K562 treated with DMSO at 1 percent for 48 hours (cell line): Measurements from ENCODE around the gene OCIAD2. TPM values are rescaled to one million over a fixed set of nuclear protein-coding genes. Genes with fewer than 3 reads are reported as not detected.

ENCODE experiments used
- total RNA-seq: library from RNA; unstranded; fragments of 300-600 nt; gene quantifications from 2 replicates; pipeline ENCODE4 v1.2.3, GENCODE V29; 2022; ENCODE audit warnings: low replicate concordance; ENCODE audit errors: extremely low read depth

OCIAD2 gene, protein sequence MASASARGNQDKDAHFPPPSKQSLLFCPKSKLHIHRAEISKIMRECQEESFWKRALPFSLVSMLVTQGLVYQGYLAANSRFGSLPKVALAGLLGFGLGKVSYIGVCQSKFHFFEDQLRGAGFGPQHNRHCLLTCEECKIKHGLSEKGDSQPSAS
- total RNA-seq = not detected in 2 replicates

DNA sequence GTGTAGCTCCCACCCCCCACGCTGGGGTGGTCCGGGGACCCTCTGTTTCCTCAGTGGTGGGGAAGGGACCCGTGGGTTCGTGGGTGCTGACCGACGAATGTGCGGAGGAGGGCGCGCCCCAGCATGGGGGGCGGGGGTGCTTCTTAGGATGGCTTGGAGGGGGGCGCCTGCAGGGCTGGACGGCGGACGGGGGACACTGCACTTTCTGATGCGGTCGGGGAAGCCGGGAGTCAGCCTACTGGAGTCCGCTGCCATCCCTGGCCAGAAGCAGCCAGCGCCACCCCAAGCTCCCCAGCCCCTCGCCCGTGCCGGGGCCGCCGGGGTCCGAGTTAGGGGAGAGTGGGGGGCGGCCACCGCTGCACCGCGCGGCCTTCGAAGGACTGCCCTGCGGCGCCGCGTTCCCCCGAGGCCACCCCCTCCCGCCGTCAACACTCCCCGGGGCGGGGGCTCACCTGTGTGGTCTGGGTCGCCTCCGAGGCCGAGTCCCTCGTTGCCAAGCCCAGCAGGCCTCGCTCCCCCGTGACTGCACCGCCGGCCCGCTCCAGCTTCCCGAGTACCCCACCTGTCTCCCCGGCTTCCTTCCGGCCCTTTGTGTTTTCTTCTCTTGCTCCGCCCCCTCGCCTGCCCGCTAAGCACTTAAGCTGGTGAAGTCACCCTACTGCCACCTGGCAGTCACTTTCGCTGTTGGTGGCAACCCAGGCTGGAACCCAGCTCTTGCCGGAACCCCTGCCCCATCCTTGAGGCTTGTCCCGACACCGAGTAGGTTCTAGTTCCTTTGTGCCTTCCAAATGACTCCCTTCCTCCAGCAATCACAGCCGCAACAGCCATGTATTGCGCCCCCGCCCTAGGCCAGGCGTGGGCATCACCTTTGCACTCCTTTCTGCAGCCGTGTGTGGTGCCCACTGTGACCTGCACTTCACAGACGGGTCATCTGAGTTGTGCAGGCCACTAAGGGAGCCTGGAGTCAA lies at the start of gene OCIAD2:
Gene OCIAD2 (minus strand): TSS at position 569 of the 968 bp plus-strand sequence. CDS start 2,225 bp downstream, outside the sequence.

Other genes with a start within 250 kb of the OCIAD2 start
- gene FRYL, start 126.5 kb downstream of the OCIAD2 start, total RNA-seq = not detected in 2 replicates
- gene OCIAD1, start 75.7 kb downstream of the OCIAD2 start, total RNA-seq = not detected in 2 replicates
- gene CWH43, start 79.5 kb upstream of the OCIAD2 start, total RNA-seq = not detected in 2 replicates